ENCODE results near the gene COQ8A.

DNA sequence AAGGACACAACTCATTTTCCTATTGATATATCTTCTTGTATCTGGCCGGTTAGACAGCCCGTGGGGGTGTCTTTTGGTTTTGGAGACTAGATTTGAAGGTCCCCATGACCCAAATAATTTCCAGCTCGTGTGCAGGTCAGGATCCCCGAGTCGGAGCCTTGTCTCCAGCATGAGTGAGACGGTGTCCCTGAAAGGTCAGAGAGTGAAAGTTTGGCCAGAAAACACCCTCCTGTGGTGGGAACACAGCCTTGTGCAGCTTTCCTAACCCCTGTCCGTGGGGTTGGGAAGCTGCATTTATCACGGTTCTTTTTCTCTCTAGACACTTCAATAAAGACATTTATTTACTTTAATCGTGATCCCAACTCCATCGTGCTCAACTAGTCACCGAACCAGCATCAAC is 17.6 kb downstream of the COQ8A start:
- TF ChIP-seq, protein P1, sequence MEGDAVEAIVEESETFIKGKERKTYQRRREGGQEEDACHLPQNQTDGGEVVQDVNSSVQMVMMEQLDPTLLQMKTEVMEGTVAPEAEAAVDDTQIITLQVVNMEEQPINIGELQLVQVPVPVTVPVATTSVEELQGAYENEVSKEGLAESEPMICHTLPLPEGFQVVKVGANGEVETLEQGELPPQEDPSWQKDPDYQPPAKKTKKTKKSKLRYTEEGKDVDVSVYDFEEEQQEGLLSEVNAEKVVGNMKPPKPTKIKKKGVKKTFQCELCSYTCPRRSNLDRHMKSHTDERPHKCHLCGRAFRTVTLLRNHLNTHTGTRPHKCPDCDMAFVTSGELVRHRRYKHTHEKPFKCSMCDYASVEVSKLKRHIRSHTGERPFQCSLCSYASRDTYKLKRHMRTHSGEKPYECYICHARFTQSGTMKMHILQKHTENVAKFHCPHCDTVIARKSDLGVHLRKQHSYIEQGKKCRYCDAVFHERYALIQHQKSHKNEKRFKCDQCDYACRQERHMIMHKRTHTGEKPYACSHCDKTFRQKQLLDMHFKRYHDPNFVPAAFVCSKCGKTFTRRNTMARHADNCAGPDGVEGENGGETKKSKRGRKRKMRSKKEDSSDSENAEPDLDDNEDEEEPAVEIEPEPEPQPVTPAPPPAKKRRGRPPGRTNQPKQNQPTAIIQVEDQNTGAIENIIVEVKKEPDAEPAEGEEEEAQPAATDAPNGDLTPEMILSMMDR (conservative IDR thresholded peaks at IDR 0.05; ENCODE audit: low read length): no peak
- TF ChIP-seq EZH2phosphoT487 (IDR thresholded peaks at IDR 0.05; ENCODE audit: borderline replicate concordance): no peak
